ENCODE results near the gene SMAD3.

DNA sequence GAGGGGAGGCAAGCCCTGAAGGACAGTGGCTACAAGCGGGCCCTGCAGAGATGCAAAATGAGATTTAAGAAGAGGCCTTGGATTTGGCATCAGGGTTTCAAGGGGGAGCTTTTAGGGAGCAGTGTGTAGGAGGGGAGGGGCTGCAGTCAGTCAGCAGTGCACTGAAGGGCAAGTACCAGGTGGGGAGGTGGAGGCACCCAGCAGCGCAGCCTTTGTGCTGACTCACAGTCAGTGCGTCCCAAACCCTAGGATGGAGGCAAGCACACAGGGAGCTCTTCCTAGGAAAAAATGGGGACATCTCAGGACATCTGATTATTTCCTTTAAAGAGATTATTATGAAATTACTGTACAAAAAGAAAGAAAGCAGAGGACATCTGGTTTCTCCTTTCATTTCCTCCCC is 109.0 kb downstream of the SMAD3 start:
- TF ChIP-seq, protein P1, sequence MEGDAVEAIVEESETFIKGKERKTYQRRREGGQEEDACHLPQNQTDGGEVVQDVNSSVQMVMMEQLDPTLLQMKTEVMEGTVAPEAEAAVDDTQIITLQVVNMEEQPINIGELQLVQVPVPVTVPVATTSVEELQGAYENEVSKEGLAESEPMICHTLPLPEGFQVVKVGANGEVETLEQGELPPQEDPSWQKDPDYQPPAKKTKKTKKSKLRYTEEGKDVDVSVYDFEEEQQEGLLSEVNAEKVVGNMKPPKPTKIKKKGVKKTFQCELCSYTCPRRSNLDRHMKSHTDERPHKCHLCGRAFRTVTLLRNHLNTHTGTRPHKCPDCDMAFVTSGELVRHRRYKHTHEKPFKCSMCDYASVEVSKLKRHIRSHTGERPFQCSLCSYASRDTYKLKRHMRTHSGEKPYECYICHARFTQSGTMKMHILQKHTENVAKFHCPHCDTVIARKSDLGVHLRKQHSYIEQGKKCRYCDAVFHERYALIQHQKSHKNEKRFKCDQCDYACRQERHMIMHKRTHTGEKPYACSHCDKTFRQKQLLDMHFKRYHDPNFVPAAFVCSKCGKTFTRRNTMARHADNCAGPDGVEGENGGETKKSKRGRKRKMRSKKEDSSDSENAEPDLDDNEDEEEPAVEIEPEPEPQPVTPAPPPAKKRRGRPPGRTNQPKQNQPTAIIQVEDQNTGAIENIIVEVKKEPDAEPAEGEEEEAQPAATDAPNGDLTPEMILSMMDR (IDR thresholded peaks at IDR 0.05; ENCODE audit: low read depth, low read length, missing input control) = no peak
- TF ChIP-seq GABPA (IDR thresholded peaks at IDR 0.05 in 1 of 2, conservative IDR thresholded peaks at IDR 0.05 in 1 of 2) (no peak), RAD21 (IDR thresholded peaks at IDR 0.05) (no peak), NR2F2 (IDR thresholded peaks at IDR 0.05) (no peak), TAF1 (conservative IDR thresholded peaks at IDR 0.05) (no peak), FOXA1 (IDR thresholded peaks at IDR 0.05) (no peak), HNF4G (IDR thresholded peaks at IDR 0.05) (no peak)
- TF ChIP-seq, protein P2, sequence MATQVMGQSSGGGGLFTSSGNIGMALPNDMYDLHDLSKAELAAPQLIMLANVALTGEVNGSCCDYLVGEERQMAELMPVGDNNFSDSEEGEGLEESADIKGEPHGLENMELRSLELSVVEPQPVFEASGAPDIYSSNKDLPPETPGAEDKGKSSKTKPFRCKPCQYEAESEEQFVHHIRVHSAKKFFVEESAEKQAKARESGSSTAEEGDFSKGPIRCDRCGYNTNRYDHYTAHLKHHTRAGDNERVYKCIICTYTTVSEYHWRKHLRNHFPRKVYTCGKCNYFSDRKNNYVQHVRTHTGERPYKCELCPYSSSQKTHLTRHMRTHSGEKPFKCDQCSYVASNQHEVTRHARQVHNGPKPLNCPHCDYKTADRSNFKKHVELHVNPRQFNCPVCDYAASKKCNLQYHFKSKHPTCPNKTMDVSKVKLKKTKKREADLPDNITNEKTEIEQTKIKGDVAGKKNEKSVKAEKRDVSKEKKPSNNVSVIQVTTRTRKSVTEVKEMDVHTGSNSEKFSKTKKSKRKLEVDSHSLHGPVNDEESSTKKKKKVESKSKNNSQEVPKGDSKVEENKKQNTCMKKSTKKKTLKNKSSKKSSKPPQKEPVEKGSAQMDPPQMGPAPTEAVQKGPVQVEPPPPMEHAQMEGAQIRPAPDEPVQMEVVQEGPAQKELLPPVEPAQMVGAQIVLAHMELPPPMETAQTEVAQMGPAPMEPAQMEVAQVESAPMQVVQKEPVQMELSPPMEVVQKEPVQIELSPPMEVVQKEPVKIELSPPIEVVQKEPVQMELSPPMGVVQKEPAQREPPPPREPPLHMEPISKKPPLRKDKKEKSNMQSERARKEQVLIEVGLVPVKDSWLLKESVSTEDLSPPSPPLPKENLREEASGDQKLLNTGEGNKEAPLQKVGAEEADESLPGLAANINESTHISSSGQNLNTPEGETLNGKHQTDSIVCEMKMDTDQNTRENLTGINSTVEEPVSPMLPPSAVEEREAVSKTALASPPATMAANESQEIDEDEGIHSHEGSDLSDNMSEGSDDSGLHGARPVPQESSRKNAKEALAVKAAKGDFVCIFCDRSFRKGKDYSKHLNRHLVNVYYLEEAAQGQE (IDR thresholded peaks at IDR 0.05) = no peak
- TF ChIP-seq, protein P3, sequence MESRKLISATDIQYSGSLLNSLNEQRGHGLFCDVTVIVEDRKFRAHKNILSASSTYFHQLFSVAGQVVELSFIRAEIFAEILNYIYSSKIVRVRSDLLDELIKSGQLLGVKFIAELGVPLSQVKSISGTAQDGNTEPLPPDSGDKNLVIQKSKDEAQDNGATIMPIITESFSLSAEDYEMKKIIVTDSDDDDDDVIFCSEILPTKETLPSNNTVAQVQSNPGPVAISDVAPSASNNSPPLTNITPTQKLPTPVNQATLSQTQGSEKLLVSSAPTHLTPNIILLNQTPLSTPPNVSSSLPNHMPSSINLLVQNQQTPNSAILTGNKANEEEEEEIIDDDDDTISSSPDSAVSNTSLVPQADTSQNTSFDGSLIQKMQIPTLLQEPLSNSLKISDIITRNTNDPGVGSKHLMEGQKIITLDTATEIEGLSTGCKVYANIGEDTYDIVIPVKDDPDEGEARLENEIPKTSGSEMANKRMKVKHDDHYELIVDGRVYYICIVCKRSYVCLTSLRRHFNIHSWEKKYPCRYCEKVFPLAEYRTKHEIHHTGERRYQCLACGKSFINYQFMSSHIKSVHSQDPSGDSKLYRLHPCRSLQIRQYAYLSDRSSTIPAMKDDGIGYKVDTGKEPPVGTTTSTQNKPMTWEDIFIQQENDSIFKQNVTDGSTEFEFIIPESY (IDR thresholded peaks at IDR 0.05) = no peak
- TF ChIP-seq, protein P4, sequence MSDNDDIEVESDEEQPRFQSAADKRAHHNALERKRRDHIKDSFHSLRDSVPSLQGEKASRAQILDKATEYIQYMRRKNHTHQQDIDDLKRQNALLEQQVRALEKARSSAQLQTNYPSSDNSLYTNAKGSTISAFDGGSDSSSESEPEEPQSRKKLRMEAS (IDR thresholded peaks at IDR 0.05) = no peak

Data from liver (tissue), 3 donors.